GM06990 (cell line): ENCODE data around the gene PPP2R2C.

ENCODE experiments used
- DNase-seq: peaks from one replicate; pipeline ENCODE4 v3.0.0-alpha.2; 2011; ENCODE audit not compliant: insufficient read length; ENCODE audit errors: extremely low read depth
- H3K27me3 ChIP-seq: replicated peaks from 2 replicates; pipeline ENCODE4 v1.6.0; 2011; ENCODE audit warnings: low read length; ENCODE audit not compliant: control insufficient read depth, insufficient read depth
- H3K36me3 ChIP-seq: 2 replicates; pipeline ENCODE4 v1.5.1; 2011; ENCODE audit warnings: low read length; ENCODE audit not compliant: control insufficient read depth, insufficient read depth
- H3K4me3 ChIP-seq: replicated peaks from 2 replicates; pipeline ENCODE4 v1.5.1; 2011; ENCODE audit warnings: low read depth, mild to moderate bottlenecking, control low read depth, low read length
- TF ChIP-seq, protein P1 (sequence below): IDR thresholded peaks from 2 replicates; pipeline ENCODE4 v1.5.1; 2011; ENCODE audit warnings: low read length, control low read depth, mild to moderate bottlenecking, inconsistent platforms; ENCODE audit not compliant: insufficient read depth, poor library complexity, severe bottlenecking

The PPP2R2C gene

DNA sequence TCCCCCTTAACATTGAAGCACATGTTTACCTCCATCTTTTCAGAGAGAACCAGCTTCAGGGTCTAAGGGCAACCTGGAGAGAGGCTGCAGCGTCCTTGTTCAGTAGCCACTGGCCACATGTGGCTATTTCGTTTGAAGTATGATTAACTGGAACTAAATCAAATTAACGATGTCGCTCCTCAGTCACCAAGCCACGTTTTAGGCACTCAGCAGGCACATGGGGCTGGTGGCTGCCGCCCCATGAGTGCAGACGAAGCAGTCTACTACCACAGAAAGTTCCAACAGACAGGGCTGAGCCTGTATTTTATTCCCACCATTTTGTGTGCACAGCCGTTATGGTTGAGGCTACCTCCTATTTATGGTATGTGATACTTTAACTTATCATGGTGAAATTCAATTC lies 103.4 kb downstream of the PPP2R2C start:
- Histone ChIP-seq H3K27me3 (peaks cover 4% of the 10 kb centered on the region; the same call in 1 of the 2 replicates), H3K36me3 (no peaks in the 10 kb centered on the region), H3K4me3 (no peak overlapping the region)
- no peak for DNase-seq
- TF ChIP-seq, protein P1, sequence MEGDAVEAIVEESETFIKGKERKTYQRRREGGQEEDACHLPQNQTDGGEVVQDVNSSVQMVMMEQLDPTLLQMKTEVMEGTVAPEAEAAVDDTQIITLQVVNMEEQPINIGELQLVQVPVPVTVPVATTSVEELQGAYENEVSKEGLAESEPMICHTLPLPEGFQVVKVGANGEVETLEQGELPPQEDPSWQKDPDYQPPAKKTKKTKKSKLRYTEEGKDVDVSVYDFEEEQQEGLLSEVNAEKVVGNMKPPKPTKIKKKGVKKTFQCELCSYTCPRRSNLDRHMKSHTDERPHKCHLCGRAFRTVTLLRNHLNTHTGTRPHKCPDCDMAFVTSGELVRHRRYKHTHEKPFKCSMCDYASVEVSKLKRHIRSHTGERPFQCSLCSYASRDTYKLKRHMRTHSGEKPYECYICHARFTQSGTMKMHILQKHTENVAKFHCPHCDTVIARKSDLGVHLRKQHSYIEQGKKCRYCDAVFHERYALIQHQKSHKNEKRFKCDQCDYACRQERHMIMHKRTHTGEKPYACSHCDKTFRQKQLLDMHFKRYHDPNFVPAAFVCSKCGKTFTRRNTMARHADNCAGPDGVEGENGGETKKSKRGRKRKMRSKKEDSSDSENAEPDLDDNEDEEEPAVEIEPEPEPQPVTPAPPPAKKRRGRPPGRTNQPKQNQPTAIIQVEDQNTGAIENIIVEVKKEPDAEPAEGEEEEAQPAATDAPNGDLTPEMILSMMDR, result no peak

DNA sequence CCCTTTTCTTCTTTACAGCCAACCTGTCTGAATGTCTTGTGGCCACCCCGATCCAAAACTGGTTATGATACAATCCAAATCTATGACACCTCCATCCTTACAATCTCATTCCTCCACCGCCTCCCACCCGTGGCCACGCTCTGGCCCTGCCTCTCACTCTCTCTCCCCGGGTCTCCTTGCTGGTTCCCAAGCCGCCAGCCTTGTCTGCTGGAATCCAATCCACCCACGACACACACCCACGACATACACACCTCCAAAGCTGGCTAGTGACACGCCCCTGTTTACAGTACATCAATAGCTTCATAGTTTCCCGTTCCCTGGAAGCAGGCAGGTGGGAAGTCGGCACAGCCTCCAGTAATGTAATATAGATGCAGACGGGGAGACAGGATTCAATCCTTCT lies 103.8 kb downstream of the PPP2R2C start:
- H3K4me3 ChIP-seq, result no peak overlapping the region
- no peaks in the 10 kb centered on the region for H3K36me3 ChIP-seq
- TF ChIP-seq, protein P1, result no peak
- peaks cover 4% of the 10 kb centered on the region; the same call in 1 of the 2 replicates for H3K27me3 ChIP-seq
- DNase-seq, result no peak

DNA sequence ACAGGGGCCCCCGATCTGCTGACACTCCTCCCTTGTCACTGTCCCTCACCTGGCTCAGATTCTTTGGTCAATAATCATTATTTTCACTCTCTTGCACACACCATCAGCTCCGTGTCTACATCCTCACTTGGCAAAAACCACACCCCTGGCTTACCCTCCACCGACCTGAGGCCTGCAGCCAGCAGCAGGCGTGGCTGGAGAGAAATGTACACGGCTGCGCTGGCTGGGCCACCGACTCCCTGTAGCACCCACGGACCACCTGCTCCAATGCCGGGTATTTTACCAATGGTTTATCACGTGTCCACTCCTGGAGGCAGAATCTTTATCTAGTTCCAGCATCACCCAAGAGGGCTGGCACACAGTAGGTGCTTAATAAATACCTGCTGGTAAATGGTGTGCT lies 104.3 kb downstream of the PPP2R2C start:
- DNase-seq, result no peak
- Histone ChIP-seq H3K4me3 (no peak overlapping the region), H3K27me3 (peaks cover 4% of the 10 kb centered on the region; the same call in 1 of the 2 replicates), H3K36me3 (no peaks in the 10 kb centered on the region)
- TF ChIP-seq, protein P1, result no peak

DNA sequence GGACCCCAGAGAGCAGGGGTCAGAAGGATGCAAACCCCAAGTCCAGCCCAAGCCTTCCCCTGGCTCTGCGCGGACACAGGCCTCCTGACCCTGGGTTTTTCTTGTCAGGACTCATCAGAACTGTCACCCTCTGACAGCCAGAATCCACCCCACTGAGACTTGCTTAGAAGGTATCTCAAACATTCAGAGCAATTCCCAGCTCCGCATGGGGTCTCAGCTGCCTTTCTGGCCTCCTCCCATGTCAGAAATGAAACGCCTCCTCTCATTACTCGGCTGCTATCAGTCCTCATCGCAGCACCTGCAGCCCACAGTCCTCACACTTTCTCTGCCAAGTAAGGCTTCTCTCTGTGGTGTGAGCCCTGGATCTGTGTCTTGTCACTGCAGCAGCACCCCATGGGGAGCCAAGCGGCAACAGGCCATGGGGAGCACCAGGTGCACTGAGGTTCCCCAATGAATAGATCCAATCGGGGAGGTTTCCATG lies 105.0 kb downstream of the PPP2R2C start:
- Histone ChIP-seq H3K36me3 (no peaks in the 10 kb centered on the region), H3K27me3 (peaks cover 4% of the 10 kb centered on the region; the same call in 1 of the 2 replicates), H3K4me3 (no peak overlapping the region)
- no peak for DNase-seq
- TF ChIP-seq, protein P1, result no peak

DNA sequence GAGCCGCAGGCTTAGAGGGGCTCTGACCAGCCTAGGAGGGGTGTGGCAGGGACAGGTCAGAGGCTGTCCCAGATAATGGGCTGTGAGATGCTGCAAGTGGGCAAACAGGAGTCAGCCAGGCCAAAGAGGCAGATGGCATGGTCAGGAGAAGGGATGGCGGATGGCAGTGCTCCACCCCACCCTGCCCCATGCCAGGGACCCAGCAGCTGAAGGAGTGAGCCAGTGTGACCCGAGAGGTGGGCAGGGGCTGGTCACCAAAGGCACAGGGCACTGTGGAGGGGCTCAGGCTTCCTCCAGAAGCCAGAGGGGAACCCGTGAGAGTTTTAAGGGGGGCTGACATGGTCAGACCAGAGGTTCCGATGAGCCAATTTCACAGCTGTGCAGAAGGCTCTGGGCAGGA lies 105.8 kb downstream of the PPP2R2C start:
- no peaks in the 10 kb centered on the region for H3K36me3 ChIP-seq
- no peak for DNase-seq
- no peak overlapping the region for H3K4me3 ChIP-seq
- peaks cover 4% of the 10 kb centered on the region; the same call in 1 of the 2 replicates for H3K27me3 ChIP-seq
- TF ChIP-seq, protein P1, result no peak
